Tibial nerve (tissue), 4 donors: Measurements from ENCODE around the gene C12orf43. TPM values are rescaled to one million over a fixed set of nuclear protein-coding genes. Genes with fewer than 3 reads are reported as not detected.

Experiments used
- DNase-seq, 2 donors: peaks; one replicate each; pipeline ENCODE4 v3.0.0-alpha.2; 2019; ENCODE audit warnings: low spot score in 2 of 2
- H3K27ac ChIP-seq, 4 donors: fragments of 200-600 bp; sonication (generic) in 3 of 4; one replicate each; pipeline ENCODE4 v1.5.1; 2017 to 2019; ENCODE audit warnings: mild to moderate bottlenecking in 1 of 4
- H3K27me3 ChIP-seq, 2 donors: fragments of 200-600 bp; sonication (generic) in 1 of 2; one replicate each; pipeline versions ENCODE4 v1.5.1 to v1.6.0; 2017 to 2019
- H3K36me3 ChIP-seq, 3 donors: fragments of 200-600 bp; sonication (generic); one replicate each; pipeline ENCODE4 v1.5.1; 2018 to 2019
- H3K4me1 ChIP-seq, 4 donors: fragments of 200-600 bp; sonication (generic) in 3 of 4; one replicate each; pipeline ENCODE4 v1.5.1; 2017 to 2019
- H3K4me3 ChIP-seq, 4 donors: fragments of 200-600 bp; sonication (generic) in 3 of 4; one replicate each; pipeline ENCODE4 v1.5.1; 2017 to 2019; ENCODE audit warnings: mild to moderate bottlenecking in 1 of 4, moderate library complexity in 1 of 4
- H3K9me3 ChIP-seq, 4 donors: fragments of 200-600 bp; sonication (generic) in 3 of 4; one replicate each; pipeline ENCODE4 v1.5.1; 2017 to 2019
- CTCF ChIP-seq, 5 experiments: fragments of 200-600 bp in 3 of 5; fragments of 450-650 bp in 2 of 5; sonication (generic) in 3 of 5; IDR thresholded peaks; one replicate each; pipeline ENCODE4 v1.5.1; 2016 to 2019; ENCODE audit warnings: antibody characterized with exemption in 5 of 5, mild to moderate bottlenecking in 3 of 5, moderate library complexity in 2 of 5
- EP300 ChIP-seq, 2 donors: sonication (generic); formaldehyde crosslinking; IDR thresholded peaks; one replicate each; pipeline ENCODE4 v1.6.1; 2017; ENCODE audit warnings: antibody characterized with exemption in 2 of 2, mild to moderate bottlenecking in 1 of 2
- POLR2A ChIP-seq, 2 donors: fragments of 450-650 bp; IDR thresholded peaks; one replicate each; pipeline ENCODE4 v1.6.1; 2017; ENCODE audit warnings: antibody characterized with exemption in 2 of 2, mild to moderate bottlenecking in 2 of 2, moderate library complexity in 2 of 2
- WGBS, 2 donors: methylation state at CpG; one replicate each; pipeline ENCODE4 v1.1.5; 2018; 5-methylcytosine and 5-hydroxymethylcytosine counted together
- total RNA-seq, 4 donors: library from RNA; depleted of rRNA; stranded (reverse); fragments of >200 nt; gene quantifications; one replicate each; pipeline ENCODE4 v1.1.0, GENCODE V29; 2016

The C12orf43 gene
- total RNA-seq, 4 donors from 2014 or later = 15.0 to 29.7 (median 20.6) TPM

GRCh38 chr12:121061831-121062230 is 45.5 kb upstream of the C12orf43 start:
- DNase-seq = no peak
- Histone ChIP-seq H3K4me1 (peaks cover 0 to 10% (median 0%) of the 10 kb centered on the region in 4 donors), H3K9me3 (no peaks in the 10 kb centered on the region), H3K4me3 (no peak overlapping the region), H3K27ac (no peak overlapping the region), H3K27me3 (no peaks in the 10 kb centered on the region), H3K36me3 (no peaks in the 10 kb centered on the region)
- peak in 3 of 5 experiments; percentile 14 to 19 (median 15) for TF ChIP-seq CTCF (IDR thresholded peaks at IDR 0.05)
- TF ChIP-seq EP300 (IDR thresholded peaks at IDR 0.05) = no peak
- 39 to 47% methylated on average over 2 of the region's 2 CpGs for WGBS, 2 donors

- H3K27ac ChIP-seq = peak overlapping the region; percentile 43 to 82 (median 68)
- no peak for DNase-seq
Measured at GRCh38 chr12:121060149-121061001, 44.1 kb upstream of the C12orf43 start.

GRCh38 chr12:121059031-121059898 is 43.0 kb upstream of the C12orf43 start:
- Histone ChIP-seq H3K27ac (peak overlapping the region in 2 of 4 donors; percentile 80 to 82), H3K4me3 (no peak overlapping the region), H3K9me3 (no peaks in the 10 kb centered on the region), H3K27me3 (no peaks in the 10 kb centered on the region), H3K4me1 (peaks cover 0 to 10% (median 0%) of the 10 kb centered on the region in 4 donors), H3K36me3 (no peaks in the 10 kb centered on the region)
- TF ChIP-seq EP300 (IDR thresholded peaks at IDR 0.05) = no peak
- no peak for TF ChIP-seq POLR2A (IDR thresholded peaks at IDR 0.05)
- TF ChIP-seq CTCF (IDR thresholded peaks at IDR 0.05) = no peak
- 78% methylated on average over 10 of the region's 10 CpGs for WGBS, 2 donors
- no peak for DNase-seq

More at GRCh38 chr12:121060149-121061001, 44.1 kb upstream of the C12orf43 start:
- peaks cover 0 to 10% (median 0%) of the 10 kb centered on the region in 4 donors for H3K4me1 ChIP-seq
- TF ChIP-seq CTCF (IDR thresholded peaks at IDR 0.05) (peak in 4 of 5 experiments; percentile 48 to 58 (median 55)), EP300 (IDR thresholded peaks at IDR 0.05) (no peak), POLR2A (IDR thresholded peaks at IDR 0.05) (no peak)
- H3K4me3 ChIP-seq = peak overlapping the region; percentile 20 to 46 (median 30)
- 43 to 50% methylated on average over 16 of the region's 16 CpGs for WGBS, 2 donors
- no peaks in the 10 kb centered on the region for H3K27me3 ChIP-seq
- no peaks in the 10 kb centered on the region for H3K36me3 ChIP-seq
- no peaks in the 10 kb centered on the region for H3K9me3 ChIP-seq

GRCh38 chr12:121057794-121058193 is 41.5 kb upstream of the C12orf43 start:
- Histone ChIP-seq H3K27me3 (no peaks in the 10 kb centered on the region), H3K4me3 (no peak overlapping the region), H3K36me3 (no peaks in the 10 kb centered on the region), H3K27ac (no peak overlapping the region), H3K9me3 (no peaks in the 10 kb centered on the region), H3K4me1 (peaks cover 0 to 10% (median 0%) of the 10 kb centered on the region in 4 donors)
- no peak for DNase-seq
- WGBS, 2 donors = 60 to 61% methylated on average over 9 of the region's 9 CpGs
- TF ChIP-seq CTCF (IDR thresholded peaks at IDR 0.05) = no peak
- TF ChIP-seq EP300 (IDR thresholded peaks at IDR 0.05) = no peak
- no peak for TF ChIP-seq POLR2A (IDR thresholded peaks at IDR 0.05)
